Right lobe of liver (tissue), 6 donors: ENCODE data around the gene THADA. TPM values are rescaled to one million over a fixed set of nuclear protein-coding genes. Genes with fewer than 3 reads are reported as not detected.

Source experiments
- ATAC-seq, 4 donors: fragments of 200-7000 bp; cut with Tn5 transposase; one replicate each; pipeline ENCODE4 v1.9.1; 2020; ENCODE audit warnings: mild to moderate bottlenecking in 4 of 4, moderate library complexity in 4 of 4
- DNase-seq, 3 donors: peaks; one replicate each; pipeline ENCODE4 v3.0.0-alpha.2; 2020
- H3K27ac ChIP-seq, 3 donors: fragments of 200-600 bp; one replicate each; pipeline ENCODE4 v1.8.0; 2022
- H3K27me3 ChIP-seq, 2 donors: fragments of 200-600 bp; one replicate each; pipeline ENCODE4 v1.8.0; 2022
- H3K36me3 ChIP-seq, 4 donors: fragments of 200-600 bp; sonication (generic) in 1 of 4; one replicate each; pipeline versions ENCODE4 v1.5.1 to v1.8.0; 2017 to 2022; ENCODE audit warnings: control low read depth in 1 of 4
- H3K4me1 ChIP-seq, 4 donors: fragments of 200-600 bp; sonication (generic) in 1 of 4; one replicate each; pipeline versions ENCODE4 v1.5.1 to v1.8.0; 2017 to 2022; ENCODE audit warnings: control low read depth in 1 of 4
- H3K4me3 ChIP-seq, 3 donors: fragments of 200-600 bp; one replicate each; pipeline ENCODE4 v1.8.0; 2022
- H3K9me3 ChIP-seq, 4 donors: fragments of 200-600 bp; sonication (generic) in 1 of 4; one replicate each; pipeline versions ENCODE4 v1.5.1 to v1.8.0; 2017 to 2022; ENCODE audit warnings: control low read depth in 1 of 4
- CTCF ChIP-seq, 4 donors: fragments of 200-600 bp in 3 of 4; fragments of 450-650 bp in 1 of 4; IDR thresholded peaks; one replicate each; pipeline versions ENCODE4 v1.5.1 to v1.8.0; 2016 to 2022; ENCODE audit warnings: antibody characterized with exemption in 4 of 4, mild to moderate bottlenecking in 2 of 4
- POLR2A ChIP-seq: fragments of 450-650 bp; IDR thresholded peaks from one replicate; pipeline ENCODE4 v1.6.1; 2017; ENCODE audit warnings: antibody characterized with exemption, mild to moderate bottlenecking
- WGBS: methylation state at CpG from one replicate; pipeline ENCODE4 v1.1.6; 2018; ENCODE audit warnings: low coverage, low lambda C conversion rate; ENCODE audit not compliant: insufficient coverage; ENCODE audit errors: missing lambda C conversion rate; 5-methylcytosine and 5-hydroxymethylcytosine counted together
- intact Hi-C, 2 donors: fragments of 100-400 bp; cut with DNase I; formaldehyde crosslinking; loops; one replicate each; pipeline versions ENCODE4 v1.11.2 to v1.14.1; 2022
- total RNA-seq, 6 experiments: library from RNA; depleted of rRNA in 2 of 6; stranded (reverse); fragments of >200 nt in 2 of 6; fragmentation: NEBNext Ultra II Directional in 3 of 6; extraction: Animal tissue kit (Norgen Biotek cat#: 25700) in 3 of 6; gene quantifications; one replicate each; pipeline versions ENCODE4 v1.1.0 to v1.2.4, GENCODE V29; 2016 to 2023
- donor health status: DM: no; HTN: yes; CAD: no.
- donor health status: DM: no; HTN: no; CAD: no.
- donor health status: DM: no; HTN: no; CAD: no.
- donor health status: DM: no; HTN: yes; CAD: no.
- donor health status: DM: no; HTN: yes; CAD: no.

THADA gene
- total RNA-seq, 6 experiments from 2014 or later = 12.2 to 21.6 (median 14.0) TPM

- DNase-seq (no peak), ATAC-seq (no peak)
- H3K9me3 ChIP-seq = no peaks in the 10 kb centered on the region
- TF ChIP-seq POLR2A = no peak
- TF ChIP-seq CTCF (IDR thresholded peaks at IDR 0.05) = no peak
- H3K36me3 ChIP-seq = no peaks in the 10 kb centered on the region
- no peak overlapping the region for H3K27ac ChIP-seq
- 48% methylated on average over 6 of the region's 6 CpGs for WGBS
- H3K4me3 ChIP-seq = no peak overlapping the region
- H3K27me3 ChIP-seq = no peaks in the 10 kb centered on the region
- no peaks in the 10 kb centered on the region for H3K4me1 ChIP-seq
- intact Hi-C loops = no loop called here
Observed at GRCh38 chr2:43622931-43623451, 27.2 kb upstream of the THADA start.

GRCh38 chr2:43619511-43619910 is 23.7 kb upstream of the THADA start:
- H3K9me3 ChIP-seq = no peaks in the 10 kb centered on the region
- TF ChIP-seq CTCF (IDR thresholded peaks at IDR 0.05) (no peak), POLR2A (no peak)
- no peaks in the 10 kb centered on the region for H3K36me3 ChIP-seq
- intact Hi-C loops = no loop called here
- no peak overlapping the region for H3K4me3 ChIP-seq
- no peak for ATAC-seq
- 82% methylated on average over 8 of the region's 10 CpGs for WGBS
- H3K27ac ChIP-seq = no peak overlapping the region
- H3K4me1 ChIP-seq = no peaks in the 10 kb centered on the region
- no peaks in the 10 kb centered on the region for H3K27me3 ChIP-seq
- no peak for DNase-seq

GRCh38 chr2:43616967-43617680 is 21.3 kb upstream of the THADA start:
- no peak for DNase-seq

GRCh38 chr2:43612944-43613343 is 17.1 kb upstream of the THADA start:
- TF ChIP-seq POLR2A = no peak
- TF ChIP-seq CTCF (IDR thresholded peaks at IDR 0.05) = no peak
- Histone ChIP-seq H3K27ac (no peak overlapping the region), H3K36me3 (no peaks in the 10 kb centered on the region), H3K9me3 (no peaks in the 10 kb centered on the region), H3K4me3 (no peak overlapping the region), H3K4me1 (peaks cover 0 to 4% (median 0%) of the 10 kb centered on the region in 4 donors), H3K27me3 (no peaks in the 10 kb centered on the region)
- intact Hi-C loops = no loop called here
- WGBS = 44% methylated on average over 5 of the region's 7 CpGs
- ATAC-seq (no peak), DNase-seq (no peak)

More at GRCh38 chr2:43616967-43617680, 21.3 kb upstream of the THADA start:
- no peak for ATAC-seq
- H3K27me3 ChIP-seq = no peaks in the 10 kb centered on the region
- WGBS = 72% methylated on average over 5 of the region's 5 CpGs
- peaks cover 0 to 3% (median 0%) of the 10 kb centered on the region in 4 donors for H3K4me1 ChIP-seq
- H3K4me3 ChIP-seq = no peak overlapping the region
- no peaks in the 10 kb centered on the region for H3K9me3 ChIP-seq
- no peak overlapping the region for H3K27ac ChIP-seq
- intact Hi-C loops = no loop called here
- TF ChIP-seq POLR2A = no peak
- no peak for TF ChIP-seq CTCF (IDR thresholded peaks at IDR 0.05)
- H3K36me3 ChIP-seq = no peaks in the 10 kb centered on the region
